IMR-90 (cell line): Measurements from ENCODE around the gene ENOX1. TPM values are rescaled to one million over a fixed set of nuclear protein-coding genes. Genes with fewer than 3 reads are reported as not detected.

ENCODE experiments used
- ATAC-seq: fragments of 200-7000 bp; cut with Tn5 transposase; 2 replicates; pipeline ENCODE4 v1.9.1; 2020; ENCODE audit warnings: low read depth, mild to moderate bottlenecking, moderate library complexity
- BruUV-seq: library from RNA; stranded (reverse); fragments of 400-500 nt; replicated peaks from 2 replicates; lab custom pipeline; 2021; lab: Mats Ljungman, UMichigan
- CTCF ChIA-PET: fragments of 300-600 bp; formaldehyde crosslinking; extraction: SDS; loops from one replicate; lab custom pipeline; 2021; ENCODE audit warnings: antibody characterized with exemption; lab: Yijun Ruan, JAX
- POLR2A ChIA-PET: fragments of 300-600 bp; sonication (Branson Sonifier 250); formaldehyde crosslinking; loops from one replicate; lab custom pipeline; 2022; ENCODE audit warnings: antibody characterized with exemption; ENCODE audit not compliant: unreplicated experiment; lab: Charles Lee
- DNase-seq: peaks from one replicate; pipeline ENCODE4 v3.0.0; 2013
- H2AFZ ChIP-seq: replicated peaks from 2 replicates; pipeline ENCODE3; 2013; ENCODE audit warnings: low read length, mild to moderate bottlenecking; ENCODE audit not compliant: poor library complexity
- H2AK5ac ChIP-seq: 2 replicates; pipeline ENCODE4 v1.6.1; 2013; ENCODE audit warnings: low read depth, low read length, inconsistent platforms
- H2AK9ac ChIP-seq: replicated peaks from 2 replicates; pipeline ENCODE3; 2013; ENCODE audit warnings: mild to moderate bottlenecking, low read depth, low read length, moderate library complexity; ENCODE audit not compliant: poor library complexity
- H2BK120ac ChIP-seq: 2 replicates; pipeline ENCODE4 v1.6.1; 2013; ENCODE audit warnings: low read depth, low read length, inconsistent platforms
- H2BK15ac ChIP-seq: 3 replicates; pipeline ENCODE4 v1.6.1; 2013; ENCODE audit warnings: low read depth, low read length, inconsistent platforms
- H2BK20ac ChIP-seq: 2 replicates; pipeline ENCODE4 v1.6.1; 2013; ENCODE audit warnings: low read depth, mild to moderate bottlenecking, inconsistent platforms, low read length, moderate library complexity
- H2BK5ac ChIP-seq: 2 replicates; pipeline ENCODE4 v1.6.1; 2013; ENCODE audit warnings: mild to moderate bottlenecking, low read depth, low read length, inconsistent platforms; ENCODE audit not compliant: poor library complexity, severe bottlenecking
- H3K14ac ChIP-seq: replicated peaks from 2 replicates; pipeline ENCODE4 v1.6.1; 2013; ENCODE audit warnings: low read depth, low read length, inconsistent platforms
- H3K18ac ChIP-seq: 2 replicates; pipeline ENCODE4 v1.6.1; 2013; ENCODE audit warnings: low read depth, low read length, control low read depth
- H3K23ac ChIP-seq: 2 replicates; pipeline ENCODE4 v1.6.1; 2013; ENCODE audit warnings: low read depth, low read length, inconsistent platforms
- H3K27ac ChIP-seq: 2 replicates; pipeline ENCODE4 v1.5.1; 2013; ENCODE audit warnings: mild to moderate bottlenecking, control low read depth, low read length; ENCODE audit not compliant: insufficient read depth
- H3K27me3 ChIP-seq: 2 replicates; pipeline ENCODE4 v1.6.1; 2013; ENCODE audit warnings: low read length; ENCODE audit not compliant: control insufficient read depth, insufficient read depth
- H3K36me3 ChIP-seq: 2 replicates; pipeline ENCODE4 v1.6.1; 2013; ENCODE audit warnings: low read length, mixed read lengths; ENCODE audit not compliant: control insufficient read depth, insufficient read depth
- H3K4ac ChIP-seq: 2 replicates; pipeline ENCODE4 v1.6.1; 2013; ENCODE audit warnings: low read depth, low read length, inconsistent platforms
- H3K4me1 ChIP-seq: 2 replicates; pipeline ENCODE4 v1.6.1; 2013; ENCODE audit warnings: low read length, mixed read lengths; ENCODE audit not compliant: control insufficient read depth, insufficient read depth
- H3K4me2 ChIP-seq: 2 replicates; pipeline ENCODE4 v1.6.1; 2013; ENCODE audit warnings: low read depth, mild to moderate bottlenecking, control low read depth, low read length, moderate library complexity
- H3K4me3 ChIP-seq: 2 replicates; pipeline ENCODE4 v1.5.1; 2013; ENCODE audit warnings: low read depth, mild to moderate bottlenecking, control low read depth, low read length, moderate library complexity; ENCODE audit not compliant: insufficient read depth
- H3K56ac ChIP-seq: 2 replicates; pipeline ENCODE4 v1.6.1; 2013; ENCODE audit warnings: low read length, inconsistent platforms; ENCODE audit not compliant: insufficient read depth; ENCODE audit errors: extremely low read depth
- H3K79me1 ChIP-seq, 2 experiments: 2 replicates each; pipeline ENCODE4 v1.6.1; 2013; ENCODE audit warnings: low read length in 2 of 2, inconsistent platforms in 1 of 2, low read depth in 1 of 2
- H3K9ac ChIP-seq: 2 replicates; pipeline ENCODE4 v1.6.1; 2013; ENCODE audit warnings: low read depth, low read length, control low read depth
- H3K9me1 ChIP-seq: 2 replicates; pipeline ENCODE4 v1.6.1; 2013; ENCODE audit warnings: low read length, inconsistent platforms; ENCODE audit not compliant: insufficient read depth
- H3K9me3 ChIP-seq: 2 replicates; pipeline ENCODE4 v1.6.1; 2013; ENCODE audit warnings: low read length; ENCODE audit not compliant: control insufficient read depth, insufficient read depth
- H4K20me1 ChIP-seq: 2 replicates; pipeline ENCODE4 v1.6.1; 2013; ENCODE audit warnings: low read length, inconsistent platforms; ENCODE audit not compliant: insufficient read depth
- H4K5ac ChIP-seq: 2 replicates; pipeline ENCODE4 v1.6.1; 2013; ENCODE audit warnings: mild to moderate bottlenecking, low read depth, low read length, control low read depth
- H4K8ac ChIP-seq, 2 experiments: 2 replicates each; pipeline ENCODE4 v1.6.1; 2013; ENCODE audit warnings: low read depth in 2 of 2, low read length in 2 of 2, control low read depth in 1 of 2, inconsistent platforms in 1 of 2
- H4K91ac ChIP-seq: 2 replicates; pipeline ENCODE4 v1.6.1; 2013; ENCODE audit warnings: low read depth, low read length, inconsistent platforms; ENCODE audit not compliant: insufficient read depth
- BHLHE40 ChIP-seq: fragments of 150-350 bp; IDR thresholded peaks from 2 replicates; pipeline ENCODE4 v1.6.1; 2016; ENCODE audit warnings: mild to moderate bottlenecking, low read depth, low read length
- CHD1 ChIP-seq: IDR thresholded peaks from 2 replicates; pipeline ENCODE4 v1.6.1; 2012; ENCODE audit warnings: low read depth, low read length, improper control_type of control experiment
- CTCF ChIP-seq: conservative IDR thresholded peaks from 2 replicates; pipeline ENCODE4 v1.5.1; 2012; ENCODE audit warnings: mild to moderate bottlenecking, low read depth, low read length, improper control_type of control experiment
- FOS ChIP-seq: fragments of 150-350 bp; IDR thresholded peaks from 2 replicates; pipeline ENCODE4 v1.6.1; 2016; ENCODE audit warnings: low read depth, low read length
- MAFK ChIP-seq: IDR thresholded peaks from 2 replicates; pipeline ENCODE4 v1.6.1; 2012; ENCODE audit warnings: low read depth, low read length, improper control_type of control experiment
- MXI1 ChIP-seq: IDR thresholded peaks from 2 replicates; pipeline ENCODE4 v1.6.1; 2012; ENCODE audit warnings: low read depth, mild to moderate bottlenecking, low read length, moderate library complexity, borderline replicate concordance
- POLR2A ChIP-seq: IDR thresholded peaks from 2 replicates; pipeline ENCODE4 v1.6.1; 2012; ENCODE audit warnings: mild to moderate bottlenecking, low read depth, low read length
- WGBS, 2 experiments: methylation state at CpG; one replicate each; pipeline versions ENCODE4 v1.1.5 to v1.1.7; 2013; ENCODE audit warnings: missing lambda C conversion rate in 2 of 2; ENCODE audit not compliant: insufficient read length in 1 of 2; ENCODE audit errors: extremely low coverage in 2 of 2; 5-methylcytosine and 5-hydroxymethylcytosine counted together
- dilution Hi-C: fragments of 300-500 bp; cut with HindIII; formaldehyde crosslinking; loops from one replicate; pipeline ENCODE4 v1.14.3; 2018; ENCODE audit warnings: low sequenced_read_pairs; ENCODE audit not compliant: unreplicated experiment
- in situ Hi-C: fragments of 300-500 bp; cut with MboI; formaldehyde crosslinking; loops from 3 replicates; pipeline ENCODE4 v1.14.3; 2019; ENCODE audit warnings: low sequenced_read_pairs, inconsistent platforms, mixed read lengths
- intact Hi-C: fragments of 100-400 bp; cut with micrococcal nuclease; formaldehyde crosslinking; loops from 2 replicates; pipeline ENCODE4 v1.10.0; 2022
- polyA plus RNA-seq, 3 experiments: library from polyadenylated mRNA; depleted of rRNA; stranded (reverse); fragments of >200 nt; gene quantifications; 2 replicates each; pipeline ENCODE4 v1.2.3, GENCODE V29; 2012; ENCODE audit warnings: low replicate concordance in 1 of 3
- total RNA-seq: library from RNA; depleted of rRNA; stranded (reverse); fragments of >200 nt; gene quantifications from 2 replicates; pipeline ENCODE4 v1.2.3, GENCODE V29; 2012

Gene ENOX1
- total and polyA plus RNA-seq, 2 of the 4 experiments (the other 2 are of a cell fraction) = 0.99 to 1.3 TPM

DNA sequence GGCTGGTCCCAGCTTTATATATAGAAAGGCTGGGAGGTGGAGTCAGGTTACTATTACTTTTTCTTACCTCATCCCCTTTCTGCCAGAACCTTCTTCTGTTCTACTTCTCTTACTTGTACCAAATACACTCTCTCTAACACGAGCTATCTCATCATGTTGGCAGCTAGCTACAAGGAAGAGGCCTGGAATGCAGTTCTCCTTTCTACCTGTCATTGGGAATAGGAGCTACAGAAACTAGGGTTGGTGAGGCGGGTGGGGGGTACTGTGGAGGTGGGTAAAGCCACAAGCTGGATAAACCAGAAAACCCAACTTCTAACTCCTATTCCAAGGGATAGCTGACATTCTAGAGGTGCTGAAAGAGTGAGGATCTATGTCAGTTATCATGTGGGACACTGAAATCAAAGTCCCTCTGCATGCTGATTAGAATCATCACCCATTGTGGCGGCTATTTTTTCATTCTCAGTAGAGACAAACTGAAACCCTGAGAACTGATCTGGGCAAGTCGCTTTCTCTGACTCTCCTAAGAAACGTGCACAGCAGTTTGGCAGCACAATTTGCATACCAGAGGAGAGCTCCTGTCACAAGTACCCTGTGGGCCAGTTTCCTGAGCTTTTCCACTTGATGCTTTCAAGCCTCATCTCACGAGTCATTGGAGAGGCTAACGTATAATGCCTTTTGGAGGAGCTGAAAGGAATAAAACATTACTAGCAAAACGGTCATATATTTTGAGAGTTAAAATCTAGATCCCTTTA is 358.1 kb downstream of the ENOX1 start:
- TF ChIP-seq CTCF (no peak), MAFK (no peak), FOS (no peak), BHLHE40 (no peak), MXI1 (no peak), POLR2A (no peak), CHD1 (no peak)
- Histone ChIP-seq H2BK120ac (no peak overlapping the region), H3K79me1 (no peaks in the 10 kb centered on the region), H2AFZ (no peak overlapping the region), H3K4me3 (no peak overlapping the region), H3K36me3 (no peaks in the 10 kb centered on the region), H3K27me3 (peaks cover 2% of the 10 kb centered on the region; the same call in 1 of the 2 replicates), H3K14ac (no peak overlapping the region), H2BK20ac (no peak overlapping the region), H3K9me3 (no peaks in the 10 kb centered on the region), H4K8ac (no peak overlapping the region), H2BK15ac (no peak overlapping the region), H2AK5ac (no peak overlapping the region), H3K27ac (no peak overlapping the region), H3K56ac (no peak overlapping the region), H2AK9ac (no peak overlapping the region), H4K5ac (no peak overlapping the region), H4K20me1 (no peaks in the 10 kb centered on the region), H3K4me2 (no peak overlapping the region), H3K4me1 (no peaks in the 10 kb centered on the region; the same call in 1 of the 2 replicates), H3K9me1 (no peaks in the 10 kb centered on the region), H2BK5ac (no peak overlapping the region), H3K23ac (no peak overlapping the region), H3K9ac (no peak overlapping the region), H4K91ac (no peak overlapping the region), H3K18ac (no peak overlapping the region), H3K4ac (no peak overlapping the region)
- no TSS peak for BruUV-seq
- dilution Hi-C loops = no loop called here
- intact Hi-C loops = no loop called here
- WGBS, 2 experiments = 68% methylated on average over 3 of the region's 8 CpGs; no CpG with 5 or more reads in 1 of the 2 experiments
- ChIA-PET POLR2A (no interaction called here), CTCF (interaction anchor here (0.6 to 0.7 kb wide), 2 partner anchors 100 to 1787 kb away, joined by 3 to 7 read pairs; no protein-coding TSS in a partner anchor)
- DNase-seq (no peak), ATAC-seq (no peak)
- in situ Hi-C loops = no loop called here
